HCEC 1CT (cell line): ENCODE results near the gene ZNF526.

Experiments
- DNase-seq: peaks from one replicate; pipeline ENCODE4 v3.0.0-alpha.2; 2017

Gene ZNF526, protein sequence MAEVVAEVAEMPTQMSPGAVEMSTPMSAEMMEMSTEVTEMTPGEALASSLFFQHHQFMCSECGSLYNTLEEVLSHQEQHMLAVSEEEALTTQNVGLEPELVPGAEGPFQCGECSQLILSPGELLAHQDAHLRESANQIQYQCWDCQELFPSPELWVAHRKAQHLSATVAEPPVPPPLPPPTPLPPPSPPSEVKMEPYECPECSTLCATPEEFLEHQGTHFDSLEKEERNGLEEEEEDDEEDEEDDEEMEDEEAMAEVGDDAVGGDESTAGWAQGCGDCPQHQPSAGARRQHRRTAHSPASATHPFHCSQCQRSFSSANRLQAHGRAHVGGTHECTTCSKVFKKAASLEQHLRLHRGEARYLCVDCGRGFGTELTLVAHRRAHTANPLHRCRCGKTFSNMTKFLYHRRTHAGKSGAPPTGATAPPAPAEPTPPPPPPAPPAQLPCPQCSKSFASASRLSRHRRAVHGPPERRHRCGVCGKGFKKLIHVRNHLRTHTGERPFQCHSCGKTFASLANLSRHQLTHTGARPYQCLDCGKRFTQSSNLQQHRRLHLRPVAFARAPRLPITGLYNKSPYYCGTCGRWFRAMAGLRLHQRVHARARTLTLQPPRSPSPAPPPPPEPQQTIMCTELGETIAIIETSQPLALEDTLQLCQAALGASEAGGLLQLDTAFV

GRCh38 chr19:42219812-42220750, at the start of gene ZNF526:
ZNF526 (plus strand) TSS chr19:42220312; CDS start chr19:42224404, 4,092 bp downstream.
- DNase-seq: peak; percentile 96

DNA sequence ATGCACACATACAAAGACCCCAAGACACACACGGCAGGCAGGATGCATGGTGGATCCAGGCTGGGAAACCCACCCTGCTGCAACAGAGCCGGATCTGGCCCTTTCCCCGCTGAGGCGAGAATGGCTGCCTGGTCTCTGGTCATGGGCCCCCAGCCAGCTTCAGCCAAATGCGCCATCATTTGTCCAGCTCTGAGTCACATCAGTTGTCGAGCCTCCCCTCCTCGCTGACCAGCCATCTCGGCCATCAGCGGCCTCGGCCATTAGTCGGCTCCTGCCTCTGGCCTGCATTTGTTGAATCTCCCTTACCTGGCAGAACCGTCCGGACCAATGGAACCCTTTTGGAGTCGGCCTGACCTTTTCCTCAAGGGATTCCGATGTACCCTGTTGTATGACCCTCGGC, 49.4 kb upstream of the ZNF526 start:
- no peak for DNase-seq

DNA sequence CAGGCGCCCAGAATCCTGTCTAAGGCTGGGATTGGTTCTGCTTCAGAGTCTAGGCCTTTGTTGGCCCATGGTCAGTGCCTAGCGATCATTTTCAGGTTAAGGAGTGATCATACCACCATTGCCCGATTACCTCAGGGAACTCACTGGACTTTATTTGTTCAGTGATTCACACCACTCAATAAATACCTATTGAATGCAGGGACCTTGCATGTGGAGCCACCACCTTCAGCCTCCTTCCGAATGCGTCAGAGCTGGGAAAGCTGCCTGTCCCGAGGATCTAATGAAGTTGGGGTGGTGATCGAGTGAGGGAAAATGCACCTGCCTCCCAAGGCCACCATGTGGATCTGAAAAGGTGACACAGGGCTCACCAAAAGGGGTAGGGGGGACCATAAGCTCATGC, 47.9 kb upstream of the ZNF526 start:
- no peak for DNase-seq

DNA sequence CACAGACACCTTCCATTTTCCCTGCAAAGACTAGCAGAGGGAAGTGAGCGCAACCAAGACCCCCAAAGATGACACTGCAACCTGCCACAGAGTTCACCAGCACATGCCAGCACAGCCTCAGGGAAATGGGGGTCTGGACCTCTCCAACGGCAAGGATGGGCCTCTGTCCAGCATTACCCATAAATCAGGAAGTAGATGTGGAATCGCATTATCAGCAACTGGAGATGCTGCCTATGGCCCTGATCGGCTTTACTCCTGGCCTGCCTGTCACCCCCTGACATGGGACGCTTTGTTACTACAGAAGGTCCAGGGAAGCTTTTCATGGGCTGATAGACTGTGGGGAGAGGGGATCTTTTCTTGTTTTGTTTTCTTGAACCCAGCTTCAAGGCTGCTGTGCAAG, 46.4 kb upstream of the ZNF526 start:
- no peak for DNase-seq

DNA sequence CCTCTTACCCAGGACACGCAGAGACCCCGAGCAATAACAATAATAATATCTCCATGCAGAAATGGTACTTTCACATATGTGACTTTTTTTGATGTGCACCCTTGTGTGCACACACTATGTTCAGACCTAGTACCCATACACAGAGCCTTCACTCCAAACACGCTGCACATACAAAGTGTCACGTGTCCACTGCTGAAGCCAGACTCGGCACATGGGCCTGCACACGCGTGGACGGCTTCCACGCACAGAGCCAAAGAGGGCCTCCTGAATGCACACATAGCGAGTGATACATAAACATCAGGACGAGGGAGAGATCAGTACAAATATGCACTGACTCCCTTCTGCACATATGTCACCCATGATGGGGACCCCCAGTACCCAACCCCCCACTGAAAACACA, 45.9 kb upstream of the ZNF526 start:
- DNase-seq: no peak

DNA sequence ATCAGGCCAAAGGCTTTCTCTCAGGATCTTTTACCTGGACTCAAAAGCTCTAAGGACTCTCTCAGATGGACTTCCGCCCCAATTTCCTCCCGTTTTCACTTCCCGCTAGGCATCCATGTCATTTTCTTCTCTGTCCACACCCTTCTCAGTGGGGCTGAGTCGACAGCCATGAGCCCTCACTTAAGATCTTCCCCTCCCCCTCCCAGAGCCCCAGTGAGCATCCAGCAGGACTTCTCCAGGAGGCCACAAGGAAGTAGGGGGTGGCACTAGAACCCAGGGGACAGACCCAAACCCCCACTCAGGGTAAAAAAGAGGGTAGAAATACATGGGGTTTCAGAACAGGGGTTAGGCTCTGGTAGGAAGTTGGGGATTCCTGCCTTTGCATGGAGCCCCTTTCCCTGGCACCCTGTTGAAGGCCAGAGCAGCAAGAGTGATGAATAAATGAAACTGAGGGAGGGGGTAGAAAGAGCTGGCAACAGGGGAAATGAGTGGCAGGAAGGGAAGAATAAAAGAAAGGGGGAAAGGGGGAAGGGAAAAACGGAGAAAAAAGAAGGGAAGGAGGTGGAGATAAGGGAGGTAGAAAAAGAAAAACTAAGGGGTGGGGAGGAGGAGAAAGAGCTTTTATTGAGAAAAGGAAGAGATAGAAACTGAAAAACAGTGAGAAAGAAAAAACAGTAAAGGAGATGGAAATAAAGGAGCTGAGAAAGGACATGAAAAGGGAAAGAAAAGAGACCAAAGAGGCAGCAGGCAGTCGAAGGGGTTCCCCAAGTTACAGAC, 45.0 kb upstream of the ZNF526 start:
- no peak for DNase-seq

- no peak for DNase-seq
Measured at GRCh38 chr19:42175952-42176648, 44.0 kb upstream of the ZNF526 start.

DNA sequence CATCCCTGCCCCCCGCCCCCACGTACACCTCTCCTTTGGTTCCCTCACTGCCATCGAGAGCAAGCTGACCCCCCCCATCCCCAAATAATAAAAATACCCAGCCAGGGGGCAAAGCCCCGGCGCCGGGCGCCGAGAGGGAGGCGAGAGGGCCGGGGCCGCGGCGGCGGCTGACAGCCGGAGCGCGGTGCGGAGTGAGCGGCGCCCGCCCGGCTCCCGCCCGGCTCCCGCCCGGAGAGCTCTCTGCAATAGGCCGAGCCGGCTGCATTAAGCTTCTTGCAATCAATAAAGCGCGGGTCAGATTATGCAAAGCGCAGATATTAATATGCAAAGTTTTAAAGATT, 43.5 kb upstream of the ZNF526 start:
- no peak for DNase-seq

- DNase-seq: peak; percentile 80
Measured at GRCh38 chr19:42176990-42177685, 43.0 kb upstream of the ZNF526 start.

DNA sequence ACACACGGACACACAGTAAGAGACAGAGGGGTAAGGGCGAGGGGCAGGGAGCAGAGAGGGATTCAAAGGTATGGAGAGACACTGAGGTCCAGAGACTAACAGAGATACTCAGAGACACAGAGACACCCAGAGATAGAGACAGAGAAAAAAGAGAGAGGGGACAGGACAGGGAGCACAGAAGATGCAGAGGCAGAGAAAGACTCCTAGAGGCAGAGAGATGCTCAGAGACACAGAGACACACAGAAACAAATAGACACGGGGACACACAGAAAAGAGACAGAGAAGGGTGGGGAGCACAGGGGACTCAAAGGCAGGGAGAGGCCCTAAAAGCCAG, 42.5 kb upstream of the ZNF526 start:
- no peak for DNase-seq

GRCh38 chr19:42178791-42179674, 41.1 kb upstream of the ZNF526 start:
- DNase-seq: no peak

GRCh38 chr19:42184401-42184861, 35.7 kb upstream of the ZNF526 start:
- DNase-seq: peak; percentile 84

- DNase-seq: peak; percentile 35
Measured at GRCh38 chr19:42185277-42185676, 34.8 kb upstream of the ZNF526 start.

- no peak for DNase-seq
Measured at GRCh38 chr19:42188665-42189064, 31.4 kb upstream of the ZNF526 start.

DNA sequence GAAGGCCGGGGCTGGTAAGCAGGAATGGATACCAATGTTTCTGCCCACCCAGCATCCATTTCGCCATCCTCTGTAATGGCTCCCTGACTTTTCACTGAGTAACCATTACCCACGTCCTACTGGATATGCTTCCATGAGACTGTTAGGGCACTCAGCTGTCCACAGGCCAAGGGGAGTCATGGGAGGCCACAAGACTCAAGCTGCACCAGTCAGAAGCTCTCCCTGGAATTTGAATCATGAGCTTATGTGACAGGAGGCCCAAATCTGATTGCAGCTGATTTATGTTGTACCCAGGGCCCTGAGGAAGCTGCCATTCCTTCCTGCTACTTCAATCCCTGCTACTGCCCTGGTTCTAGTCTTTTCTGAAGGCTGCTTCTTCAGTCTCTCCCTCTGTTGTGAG, 31.0 kb upstream of the ZNF526 start:
- no peak for DNase-seq

DNA sequence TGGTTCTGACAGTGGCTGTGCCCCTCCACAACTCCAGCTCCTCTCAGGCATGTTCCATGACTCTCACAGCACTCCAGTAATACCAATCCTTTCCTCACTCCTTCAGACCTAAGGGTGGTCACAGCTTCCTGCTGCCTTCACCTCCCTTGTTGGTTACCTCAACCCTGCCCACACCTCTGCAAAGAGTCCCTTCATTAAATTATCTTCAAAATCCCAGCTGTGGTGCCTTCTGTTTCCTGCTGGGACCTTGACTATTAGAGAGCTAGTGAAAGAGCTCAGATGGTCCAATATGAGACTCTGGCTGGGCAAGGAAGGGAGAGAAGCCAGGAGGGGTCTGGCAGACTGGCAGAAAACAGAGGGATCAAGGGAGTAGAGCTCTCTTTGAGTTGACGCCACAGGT, 28.8 kb upstream of the ZNF526 start:
- no peak for DNase-seq

GRCh38 chr19:42191855-42192254, 28.3 kb upstream of the ZNF526 start:
- peak; percentile 92 for DNase-seq

DNA sequence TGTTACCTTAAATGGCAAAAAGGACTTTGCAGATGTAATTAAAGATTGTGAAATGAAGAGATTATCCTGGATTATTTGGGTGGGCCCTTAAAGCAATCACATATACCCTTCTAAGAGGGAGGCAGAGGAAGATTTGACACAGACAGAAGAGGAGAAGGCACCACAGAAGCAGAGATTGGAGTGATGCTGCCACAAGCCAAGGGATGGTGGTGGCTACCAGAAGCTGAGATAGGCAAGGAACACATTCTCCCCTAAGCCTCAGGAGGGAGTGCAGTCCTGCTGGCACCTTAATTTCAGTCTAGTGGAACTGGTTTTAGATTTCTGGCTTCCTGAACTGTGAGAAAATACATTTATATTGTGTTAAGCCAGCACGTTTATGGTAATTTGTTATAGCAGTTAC, 26.8 kb upstream of the ZNF526 start:
- DNase-seq: no peak

DNA sequence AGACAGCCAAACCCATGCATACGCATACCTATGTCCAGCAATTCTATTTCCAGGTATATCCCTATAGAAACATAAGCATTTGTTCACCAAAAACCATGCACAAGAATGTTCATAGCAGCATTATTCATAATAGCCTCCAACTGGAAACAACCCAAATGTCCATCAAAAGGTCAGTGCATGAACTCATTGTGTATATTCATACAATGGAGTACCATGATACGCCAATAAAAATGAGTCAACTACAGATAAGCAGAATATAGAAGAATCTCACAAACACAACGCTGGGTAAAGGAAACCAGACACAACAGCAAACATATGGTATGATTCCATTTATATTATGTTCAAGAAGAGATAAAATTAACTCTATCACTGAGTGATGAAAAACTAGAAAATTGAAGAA, 26.4 kb upstream of the ZNF526 start:
- peak; percentile 53 for DNase-seq
